DMS53 treated with DMSO at 0.1 percent for 48 hours (cell line): ENCODE measurements around the gene EHD4.

Source experiments
- DNase-seq: peaks from one replicate; lab custom pipeline; 2025; ENCODE audit not compliant: unreplicated experiment; lab: John Stamatoyannopoulos, UW

Gene EHD4

DNA sequence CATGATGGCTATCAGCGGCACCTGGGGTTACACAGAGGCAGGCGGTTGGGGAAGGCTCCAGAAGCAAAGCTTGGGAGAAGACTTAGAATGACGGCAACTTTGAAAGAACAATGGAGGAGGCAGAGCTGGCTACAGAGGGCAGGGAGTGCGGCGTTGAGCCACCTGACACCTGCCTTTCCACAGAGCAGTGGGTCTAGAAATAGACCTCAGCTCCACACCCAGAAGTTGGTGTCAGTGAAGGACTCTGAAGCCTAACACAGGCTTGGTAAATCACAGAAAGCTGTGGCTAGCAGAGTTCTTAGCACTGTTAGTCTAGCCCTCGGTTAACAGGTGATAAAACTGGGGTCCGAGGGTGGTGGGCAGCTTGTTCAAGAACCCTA lies 23.1 kb upstream of the EHD4 start:
- DNase-seq = no peak

DNA sequence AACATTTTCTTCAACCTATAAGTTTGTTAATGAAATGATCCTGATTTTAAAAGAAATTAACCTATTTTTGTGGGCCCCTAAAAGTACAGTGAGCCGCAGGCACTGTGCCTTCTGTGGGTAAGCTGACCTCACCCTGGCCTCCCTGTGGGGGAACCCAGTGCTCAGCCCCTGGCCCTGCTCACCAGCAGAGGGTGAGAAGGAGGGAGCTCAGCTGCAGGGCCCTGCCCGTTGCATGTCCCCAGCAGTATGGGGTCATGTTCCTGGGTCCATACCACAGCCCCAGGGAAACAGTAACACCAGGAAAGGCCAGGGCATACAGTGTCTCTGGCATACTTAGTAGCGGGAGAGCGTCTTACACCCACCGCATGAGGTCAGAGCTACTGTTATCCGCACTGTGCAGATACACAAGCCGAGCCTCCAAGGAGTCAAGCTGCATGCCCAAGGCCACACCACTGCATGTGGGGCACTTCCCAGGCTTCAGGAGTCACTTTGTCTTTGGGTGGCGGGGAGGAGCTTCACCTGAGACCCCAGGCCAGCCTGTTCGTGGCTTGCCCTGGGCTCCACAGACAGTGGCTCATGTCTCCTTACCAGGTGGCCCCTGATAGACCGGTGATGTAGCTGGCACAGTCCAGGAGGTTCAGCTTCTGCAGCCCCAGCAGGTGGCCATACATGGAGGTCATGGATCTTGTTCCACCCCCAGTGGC lies 22.6 kb upstream of the EHD4 start:
- no peak for DNase-seq

DNA sequence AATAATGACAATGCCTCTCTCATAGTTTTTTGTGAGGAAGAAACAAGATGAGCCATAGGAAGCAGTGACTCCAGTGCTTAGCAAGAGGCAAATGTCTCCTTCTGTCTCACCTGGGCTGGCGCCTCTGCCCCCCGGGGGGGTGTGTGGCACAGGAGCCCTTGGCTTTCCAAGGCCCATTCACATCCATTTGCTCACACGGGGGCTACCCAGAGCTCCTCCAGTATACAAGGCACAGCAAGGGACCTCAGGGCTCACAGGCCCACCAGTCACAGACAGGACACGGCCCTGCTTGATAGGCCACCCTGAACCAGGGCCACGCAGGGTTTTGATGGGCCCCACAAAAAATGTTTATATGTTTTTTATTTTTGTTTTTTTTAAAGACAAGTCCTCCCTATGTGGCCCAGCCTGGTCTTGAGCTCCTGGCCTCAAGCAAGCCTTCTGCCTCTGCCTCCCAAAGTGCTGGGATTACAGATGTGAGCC lies 21.9 kb upstream of the EHD4 start:
- no peak for DNase-seq

DNA sequence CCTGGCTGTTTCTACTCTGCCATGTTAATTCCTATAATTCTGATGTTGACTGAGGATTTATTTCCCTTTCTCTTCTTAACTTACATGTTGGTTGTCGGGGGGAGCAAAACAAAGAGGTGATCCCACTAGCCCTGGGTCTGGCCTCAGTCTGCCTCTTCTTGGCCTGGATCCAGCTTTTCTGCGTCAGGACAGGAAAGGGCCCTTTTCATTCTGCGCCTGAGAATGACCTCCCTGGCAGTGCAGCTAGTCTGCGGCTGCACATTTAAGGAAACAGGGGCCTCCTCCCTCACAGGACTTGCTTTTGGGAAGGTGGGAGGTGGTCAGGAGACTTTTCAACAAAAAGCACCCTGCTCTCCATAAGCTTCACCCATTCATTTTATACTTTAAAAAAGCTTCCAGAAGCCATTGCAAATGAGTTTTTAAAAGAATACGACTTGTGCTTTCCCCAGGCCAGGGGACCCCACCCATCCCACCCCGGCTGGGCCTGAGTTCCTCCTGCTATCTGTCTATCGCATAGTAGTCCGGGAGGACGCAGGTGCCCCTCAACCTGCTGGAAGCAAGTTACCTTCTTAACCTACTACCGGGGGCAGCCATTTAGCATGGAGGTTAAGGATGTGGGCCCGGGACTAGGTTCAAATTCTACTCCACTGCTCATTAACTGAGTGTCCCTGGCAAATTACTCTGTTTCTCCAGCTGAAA lies 21.3 kb upstream of the EHD4 start:
- no peak for DNase-seq

DNA sequence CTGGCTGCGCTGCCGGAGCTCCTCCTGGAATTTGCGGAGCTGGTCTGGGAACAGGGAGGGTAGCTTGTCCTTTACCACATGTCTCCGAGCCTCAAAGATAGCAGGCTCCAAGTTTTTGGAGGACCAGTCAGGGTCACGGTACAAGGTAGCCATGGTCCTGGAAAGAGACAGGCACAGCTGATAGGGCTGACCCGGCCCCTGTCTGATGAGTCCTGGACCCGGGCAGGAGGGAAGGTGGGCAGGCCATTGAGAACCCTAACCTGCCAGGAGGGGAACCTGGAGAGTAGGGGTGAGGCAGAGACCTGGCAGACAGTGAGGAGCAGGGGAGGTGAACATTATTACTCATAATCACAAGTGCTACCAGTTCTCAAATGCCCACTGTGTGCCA lies 20.4 kb upstream of the EHD4 start:
- DNase-seq = no peak

DNA sequence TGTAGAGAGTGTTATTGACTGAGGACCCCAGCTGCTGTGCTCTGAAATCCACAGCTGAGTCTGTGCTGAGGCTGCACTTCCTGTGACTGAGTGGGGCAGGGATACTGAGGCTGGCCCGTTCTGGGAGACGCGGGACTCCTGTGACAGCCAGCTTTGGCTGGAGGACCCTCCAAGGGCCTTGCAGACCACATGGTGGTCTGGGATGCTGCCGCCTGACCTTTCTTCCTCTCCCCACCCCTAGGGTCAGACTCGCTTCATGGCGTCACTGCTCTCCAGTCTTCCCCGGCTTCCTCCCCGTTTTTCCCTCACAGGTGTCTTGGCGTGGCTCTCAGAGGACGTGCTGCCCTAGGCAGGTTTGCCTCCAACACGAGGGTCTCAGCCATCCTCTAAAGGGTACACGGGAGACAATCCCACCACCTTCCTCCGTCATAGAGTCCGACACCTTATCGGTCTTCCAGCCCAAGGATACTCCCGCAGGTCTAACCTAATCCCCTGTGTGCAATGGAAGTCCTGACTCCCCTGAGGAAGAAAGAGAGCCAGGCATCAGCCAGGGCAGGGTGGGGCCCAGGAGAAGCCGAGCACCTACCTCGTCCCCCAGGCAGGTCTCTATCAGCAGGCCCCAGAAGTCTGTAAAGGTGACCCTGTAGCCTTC lies 19.9 kb upstream of the EHD4 start:
- no peak for DNase-seq

DNA sequence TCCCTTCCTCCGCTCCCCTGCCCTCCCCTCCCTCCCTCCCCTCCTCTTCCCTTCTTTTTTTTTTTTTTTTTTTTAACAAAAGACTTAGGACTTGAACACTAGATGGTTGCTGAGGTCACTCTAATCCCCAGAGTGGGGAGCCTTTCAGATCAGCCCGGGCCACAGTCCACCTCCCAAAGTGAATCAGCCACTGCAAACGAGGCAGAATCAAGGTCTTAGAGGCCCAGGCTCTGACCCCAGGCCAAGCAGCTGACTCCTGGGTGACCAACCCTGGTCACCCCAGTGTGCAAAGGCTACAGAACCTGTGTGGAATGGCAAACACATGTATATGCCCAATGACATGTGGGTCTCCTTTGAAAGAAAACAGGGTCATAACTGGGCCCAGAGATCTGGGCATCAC lies 18.3 kb upstream of the EHD4 start:
- no peak for DNase-seq

DNA sequence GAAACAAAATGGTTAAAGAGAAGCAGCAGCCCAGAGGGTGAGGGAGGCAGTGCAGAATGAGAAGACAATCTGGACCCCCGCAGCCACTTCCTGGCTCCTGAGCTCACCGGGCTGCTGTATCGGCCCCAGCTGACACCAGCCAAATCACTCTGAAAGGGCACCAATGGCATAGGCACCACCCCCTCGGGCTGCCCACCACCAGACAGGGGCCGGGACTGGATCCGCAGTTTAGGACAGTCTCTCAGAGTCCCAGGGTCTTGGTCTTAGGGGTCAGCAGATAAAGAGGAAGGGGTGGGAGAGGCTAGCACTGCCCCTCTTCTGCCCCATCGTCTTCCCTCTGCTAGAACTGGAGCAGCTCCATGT lies 17.9 kb upstream of the EHD4 start:
- no peak for DNase-seq

DNA sequence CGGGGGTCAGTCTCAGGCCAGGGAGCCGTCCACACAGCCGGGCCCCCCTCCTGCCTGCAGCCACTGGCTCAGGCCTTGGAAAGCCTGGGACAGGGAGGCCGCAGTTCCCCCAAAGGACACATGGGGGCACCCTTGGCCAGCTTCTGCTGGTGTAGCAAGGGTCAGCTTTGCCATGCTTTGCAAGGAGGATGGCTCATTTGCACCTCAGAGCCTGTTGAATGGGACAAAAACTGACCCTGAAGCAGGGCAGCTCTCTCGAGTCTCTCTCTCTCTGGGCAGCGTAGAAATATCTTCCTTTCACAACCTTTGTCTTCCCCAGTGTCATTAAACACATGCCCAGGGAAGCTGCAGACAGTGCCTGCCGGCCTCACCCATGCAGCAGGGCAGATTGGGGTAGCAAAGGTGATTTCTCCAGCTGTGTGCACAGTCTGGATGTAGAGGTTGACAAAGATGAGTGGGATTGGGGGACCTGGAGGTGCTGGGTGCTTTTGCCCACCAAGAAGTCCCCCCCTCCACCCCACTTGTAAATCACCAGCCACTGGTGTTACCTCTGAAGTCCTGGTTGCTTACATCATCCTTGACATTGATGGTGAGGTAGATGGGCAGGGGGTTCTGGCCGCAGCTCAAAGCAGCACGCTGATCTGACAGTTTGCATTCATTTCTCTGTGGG lies 17.4 kb upstream of the EHD4 start:
- peak; percentile 62 for DNase-seq

DNA sequence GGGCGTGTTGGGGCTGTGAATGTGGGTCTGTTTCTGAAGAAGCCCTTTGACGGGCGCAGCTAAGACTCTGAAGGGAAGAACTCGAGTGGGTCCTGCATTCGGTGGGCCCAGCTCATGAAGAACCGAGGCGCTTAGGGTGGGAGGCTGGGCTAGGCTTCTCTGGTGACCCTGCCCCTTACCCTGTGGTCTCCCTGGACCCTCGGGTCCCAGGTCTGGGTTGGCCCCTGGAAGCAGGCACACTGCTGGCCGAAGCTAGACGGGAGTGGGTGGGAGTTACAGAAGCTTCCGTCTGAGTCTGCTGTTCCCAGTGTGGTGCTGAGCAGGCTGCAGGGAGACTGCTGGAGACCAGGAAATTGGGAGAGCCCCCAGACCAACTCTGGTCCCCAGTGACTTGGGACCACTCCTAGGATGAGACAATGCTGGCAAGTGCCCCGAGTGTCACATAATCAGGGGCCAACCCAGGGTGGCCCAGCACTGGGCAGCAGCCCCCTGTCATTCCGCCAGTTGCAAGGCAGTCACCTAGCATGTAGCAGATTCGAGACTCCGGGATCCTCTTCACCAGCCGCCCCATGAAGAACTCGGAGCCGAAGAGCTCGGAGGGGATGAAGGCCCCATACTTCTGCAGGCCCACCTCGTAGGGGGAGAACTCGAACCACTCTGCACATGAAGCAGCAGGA lies 16.7 kb upstream of the EHD4 start:
- DNase-seq = no peak

DNA sequence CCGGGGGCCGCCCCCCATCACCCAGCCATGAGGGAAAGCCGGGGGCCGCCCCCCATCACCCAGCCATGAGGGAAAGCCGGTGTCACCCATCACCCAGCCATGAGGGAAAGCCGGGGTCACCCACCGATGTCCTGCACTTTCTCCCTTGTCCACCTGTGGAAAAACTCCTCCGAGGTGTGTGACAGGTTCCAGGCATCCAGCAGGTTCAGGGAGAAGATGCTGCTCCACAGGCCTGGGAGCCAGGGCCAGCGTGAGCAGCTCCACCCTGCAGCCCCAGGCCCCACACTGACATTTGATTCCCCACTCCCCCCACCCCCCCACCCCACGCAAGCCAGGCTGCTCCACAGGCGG lies 15.5 kb upstream of the EHD4 start:
- DNase-seq = no peak

DNA sequence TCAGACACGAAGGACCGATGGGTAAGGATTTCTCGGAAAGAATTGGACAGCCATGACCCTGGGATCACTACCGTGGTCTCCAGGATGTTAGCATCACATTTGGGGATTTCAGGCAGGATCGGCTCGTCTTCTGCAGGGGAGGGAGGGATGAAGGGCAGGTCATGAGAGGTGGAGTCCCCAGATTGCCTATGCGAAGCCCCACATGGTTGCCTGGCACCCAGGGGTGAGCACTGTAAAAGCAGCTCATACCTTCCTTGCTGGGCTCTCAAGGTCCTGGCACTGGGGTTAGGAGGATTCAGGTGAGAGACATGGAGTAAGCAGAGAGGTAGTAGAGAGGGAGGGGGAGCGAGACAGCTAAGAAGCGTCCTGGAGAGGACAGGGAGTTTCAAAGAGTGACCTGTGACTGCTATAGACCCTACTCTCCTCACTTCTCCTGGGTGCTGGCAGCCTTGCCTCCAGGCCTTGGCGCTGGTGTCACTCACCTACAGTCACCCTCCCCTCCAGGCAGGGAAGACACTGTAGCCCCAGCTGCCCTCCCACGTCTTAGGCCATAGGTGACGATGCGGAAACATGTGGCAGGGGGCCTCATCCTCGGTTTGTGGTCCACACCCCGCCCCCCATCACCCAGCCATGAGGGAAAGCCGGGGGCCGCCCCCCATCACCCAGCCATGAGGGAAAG lies 15.0 kb upstream of the EHD4 start:
- no peak for DNase-seq

DNA sequence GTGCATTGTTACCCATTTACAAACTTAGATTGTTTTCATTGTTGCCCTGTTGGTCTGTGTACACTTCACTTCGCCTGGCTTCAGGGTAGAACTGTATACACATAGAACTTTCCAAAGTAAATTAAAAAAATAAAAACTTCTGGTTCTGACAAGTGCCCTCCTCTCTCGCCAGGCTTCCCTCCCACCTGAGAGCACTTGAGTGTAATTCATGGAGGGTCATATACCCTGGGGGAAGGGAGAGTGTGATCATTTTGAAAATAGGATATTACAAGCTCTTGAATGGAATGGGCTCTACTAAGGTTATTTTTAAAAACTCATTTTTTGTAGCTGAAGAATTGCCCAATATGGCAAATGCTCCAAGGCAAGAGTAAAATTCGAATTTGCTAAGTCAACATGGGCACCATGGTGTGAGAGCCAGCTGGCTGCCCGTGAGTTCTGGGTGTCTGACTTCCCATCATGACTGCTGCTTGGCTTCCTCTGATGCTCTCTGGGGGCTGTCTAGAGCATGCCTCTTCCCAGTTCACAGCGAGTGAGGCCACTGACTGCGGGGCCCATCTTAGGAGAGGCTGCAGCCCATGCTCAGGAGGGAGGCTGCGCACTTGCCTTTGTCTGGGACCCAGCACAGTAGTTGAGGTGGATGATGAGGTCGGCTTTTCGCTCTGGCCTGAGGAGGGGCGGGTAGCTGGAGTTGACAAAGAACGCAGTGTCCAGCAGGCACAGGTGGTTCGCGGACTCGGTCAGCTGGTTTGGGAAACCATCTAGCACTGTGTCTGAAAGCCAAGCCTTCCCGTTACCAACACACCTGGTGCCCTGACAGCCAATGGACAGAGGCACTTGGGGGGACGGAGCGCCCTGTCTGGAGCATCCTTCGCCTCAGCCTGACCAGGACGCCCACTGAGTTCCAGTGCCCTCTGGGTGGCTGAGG lies 13.1 kb upstream of the EHD4 start:
- DNase-seq = no peak

DNA sequence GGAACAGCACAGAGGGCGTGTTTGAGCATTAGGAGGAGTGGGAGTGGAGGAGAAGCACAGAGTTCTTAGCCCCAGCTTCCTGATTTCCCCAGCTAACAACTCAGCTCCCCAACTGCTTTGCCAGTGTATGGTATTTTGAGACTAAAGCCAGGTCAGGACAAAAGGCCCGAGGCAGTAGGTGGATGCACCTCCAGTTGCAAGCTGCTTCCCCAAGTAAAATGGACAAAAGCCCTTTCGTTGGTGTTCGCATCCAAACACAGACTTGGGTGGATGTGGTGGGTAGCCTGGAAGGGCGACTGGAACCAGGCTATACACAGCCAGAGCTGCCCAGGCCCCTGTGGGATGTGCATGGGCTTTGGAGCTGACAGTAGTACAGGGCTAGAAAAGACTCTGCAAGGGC lies 12.3 kb upstream of the EHD4 start:
- no peak for DNase-seq

DNA sequence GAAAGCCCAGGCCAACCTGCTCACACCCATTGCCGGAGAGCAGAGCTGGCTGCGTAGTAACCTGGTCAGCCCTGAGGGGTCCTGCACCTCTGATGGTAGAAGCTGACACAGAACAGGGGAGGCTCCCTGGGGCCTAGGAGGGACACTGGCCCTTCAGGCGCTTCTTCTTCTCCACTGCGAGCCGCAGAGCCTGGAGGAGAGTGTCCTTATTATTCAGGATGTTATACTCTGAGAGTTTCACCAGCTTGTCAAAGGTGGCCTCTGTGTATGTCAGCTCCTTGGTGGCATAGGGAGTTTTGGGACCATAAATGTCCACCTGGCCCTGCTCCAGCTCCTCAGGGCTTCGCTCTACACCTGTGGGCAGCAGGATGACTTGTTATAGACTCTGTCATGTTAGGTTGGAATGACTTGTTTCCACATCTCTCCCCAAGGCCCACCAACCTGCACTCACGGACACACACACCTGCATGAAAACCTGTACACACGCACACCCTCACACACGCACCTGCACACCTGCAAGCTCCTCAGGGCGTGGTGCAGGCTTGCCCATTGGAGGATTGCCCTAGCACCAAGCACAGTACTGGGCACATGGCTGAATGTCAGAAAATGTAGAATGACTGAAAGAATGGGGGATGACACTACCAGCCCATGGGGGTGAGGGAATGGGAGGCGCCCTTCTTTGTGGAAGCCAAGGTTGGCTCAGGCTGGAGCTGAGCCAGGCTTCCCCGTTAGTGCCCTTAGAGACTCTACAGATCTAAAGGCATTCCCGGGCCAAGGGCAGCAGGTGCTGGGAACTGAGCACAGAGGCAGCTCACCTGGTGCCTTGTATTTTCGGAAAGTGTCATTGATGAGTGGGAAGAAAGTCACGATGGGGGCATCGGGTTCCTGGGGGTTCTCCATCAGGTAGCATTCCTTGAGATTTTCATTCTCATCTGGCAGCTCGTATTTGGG lies 11.5 kb upstream of the EHD4 start:
- no peak for DNase-seq

DNA sequence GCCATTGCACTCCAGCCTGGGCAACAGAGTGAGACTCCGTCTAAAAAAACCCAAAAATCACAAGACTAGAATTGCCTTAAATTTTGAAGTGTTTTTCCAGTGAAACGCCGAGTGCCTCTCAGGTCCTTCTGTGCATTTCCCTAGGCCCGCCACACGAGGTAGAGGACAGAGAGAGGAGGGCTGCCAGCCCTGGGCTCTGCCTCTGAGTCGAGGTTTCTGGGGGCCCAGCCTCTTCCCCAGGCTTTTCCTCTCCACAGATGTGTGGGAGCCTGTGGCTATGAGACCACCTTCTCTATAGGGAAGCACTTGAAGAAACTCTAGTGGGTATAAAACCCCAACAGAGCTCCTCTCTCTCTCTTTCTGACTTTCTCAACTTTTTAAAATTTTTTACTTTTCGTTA lies 10.9 kb upstream of the EHD4 start:
- DNase-seq = no peak

DNA sequence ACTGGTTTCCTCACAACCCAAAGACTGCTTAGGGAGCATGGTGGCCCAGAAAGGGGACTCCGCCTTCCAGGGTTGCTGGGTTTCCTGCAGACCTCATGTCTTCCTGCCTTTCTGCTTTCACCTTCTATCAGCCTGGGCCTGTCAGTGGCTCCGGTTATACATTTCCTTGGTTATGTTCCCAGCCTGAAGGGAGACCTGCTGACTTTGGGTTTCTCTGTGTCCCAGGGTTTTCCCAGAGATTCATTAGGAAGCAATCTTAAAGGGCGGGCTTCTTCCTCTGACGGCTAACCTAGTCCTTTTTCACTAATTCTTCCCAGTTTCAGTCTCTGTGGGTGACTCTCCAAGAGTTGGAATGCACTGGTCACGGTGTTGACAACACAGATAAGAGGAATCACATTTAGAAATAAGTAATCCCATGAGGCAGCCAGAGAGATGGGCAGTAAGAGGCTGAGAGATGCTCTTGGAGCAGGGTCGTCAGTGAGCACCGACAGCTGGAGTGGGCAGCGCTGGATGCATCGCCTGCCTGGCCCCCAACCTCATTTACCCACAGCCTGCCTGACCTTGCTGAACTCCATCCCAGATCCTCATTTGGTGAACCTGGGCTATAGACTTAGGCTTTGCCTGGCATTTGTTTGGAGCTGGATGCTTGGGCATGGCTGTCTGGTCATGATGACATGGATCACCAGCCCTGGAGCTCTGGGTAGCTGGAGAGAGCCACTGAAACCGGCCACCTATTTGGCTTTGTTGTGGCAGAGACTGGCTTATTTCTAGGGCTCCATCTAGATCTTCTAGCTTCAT lies 10.0 kb upstream of the EHD4 start:
- DNase-seq = no peak
